GM19467 (cell line): ENCODE results near the gene ISCA1.
"Not testable (repeated sequence)": the region's sequence is repeated elsewhere in the genome, so short reads cannot be mapped to it uniquely, and the experiment has no call there.

Source experiments
- ATAC-seq: cut with Tn5 transposase; IDR thresholded peaks from one replicate; pipeline ENCODE4 v1.9.1; 2021; ENCODE audit warnings: mild to moderate bottlenecking, moderate library complexity; ENCODE audit not compliant: unreplicated experiment

Gene ISCA1

GRCh38 chr9:86282077-86282978 is at the start of gene ISCA1:
Gene ISCA1, minus strand, starts transcription at chr9:86282538. Its CDS starts 80 bp downstream, at chr9:86282458.
- peak; percentile 81 for ATAC-seq

GRCh38 chr9:86330186-86330585 is 47.8 kb upstream of the ISCA1 start:
- no peak for ATAC-seq

- no peak for ATAC-seq
Observed at GRCh38 chr9:86329649-86330048, 47.3 kb upstream of the ISCA1 start.

DNA sequence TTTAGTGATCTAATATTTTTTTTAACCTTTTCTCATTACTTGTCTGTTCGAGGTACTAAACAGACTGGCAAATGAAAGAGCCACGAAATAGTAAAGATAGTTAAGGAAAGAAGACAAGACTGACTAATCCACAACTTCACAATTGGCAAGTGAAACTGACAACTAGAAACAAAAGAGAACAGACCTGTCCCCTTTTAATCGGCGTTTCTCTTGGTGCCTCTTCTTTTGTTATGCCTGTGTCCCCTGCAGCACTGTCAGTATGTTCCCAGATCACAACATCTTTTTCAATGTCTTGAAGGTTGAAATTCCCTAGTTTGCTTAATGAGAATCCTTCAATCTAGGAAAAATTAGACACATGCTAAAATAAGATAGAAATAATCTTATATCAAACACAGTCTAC is 45.8 kb upstream of the ISCA1 start:
- ATAC-seq: no peak

DNA sequence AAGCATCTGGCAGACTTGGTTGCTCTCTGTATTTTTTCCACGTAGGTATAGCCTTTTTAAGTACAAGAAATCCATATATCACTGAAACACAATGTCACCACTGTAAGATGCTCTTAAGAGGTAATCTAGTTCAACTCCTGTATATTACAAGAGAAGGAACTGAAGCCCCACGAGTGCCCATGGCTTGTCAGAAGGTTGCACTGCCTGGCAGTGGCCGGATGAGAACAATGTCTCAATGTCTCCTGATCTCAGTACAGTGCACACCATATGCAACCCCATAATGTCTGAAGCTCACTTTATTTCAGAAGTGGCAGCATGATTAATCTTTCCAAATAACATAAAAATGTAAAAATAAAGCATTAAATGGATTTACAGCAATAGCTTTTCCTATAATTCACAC is 44.2 kb upstream of the ISCA1 start:
- no peak for ATAC-seq

GRCh38 chr9:86324901-86325300 is 42.6 kb upstream of the ISCA1 start:
- no peak for ATAC-seq

DNA sequence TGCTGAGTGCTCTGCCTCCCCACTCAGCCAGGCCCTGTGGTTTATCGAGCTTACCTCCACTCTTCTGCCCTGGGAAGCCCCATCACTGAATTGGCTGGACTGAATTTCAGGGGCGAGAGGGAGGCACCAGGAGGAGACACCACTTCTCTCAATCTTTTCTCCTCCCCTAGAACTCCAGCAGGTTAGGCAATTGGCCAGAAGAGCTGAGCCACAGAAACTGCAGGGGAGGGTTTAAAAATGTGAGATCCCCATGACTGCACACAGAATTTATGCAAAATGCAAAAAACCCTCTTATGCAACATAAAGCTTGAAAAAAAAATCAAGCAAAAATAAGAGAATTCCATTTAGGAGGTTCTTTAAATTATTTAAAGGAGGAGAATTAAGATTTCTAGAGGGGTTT is 42.0 kb upstream of the ISCA1 start:
- no peak for ATAC-seq

- no peak for ATAC-seq
Observed at GRCh38 chr9:86322973-86323644, 40.8 kb upstream of the ISCA1 start.

GRCh38 chr9:86321373-86321772 is 39.0 kb upstream of the ISCA1 start:
- no peak for ATAC-seq

- ATAC-seq: no peak
Observed at GRCh38 chr9:86318187-86318586, 35.8 kb upstream of the ISCA1 start.

DNA sequence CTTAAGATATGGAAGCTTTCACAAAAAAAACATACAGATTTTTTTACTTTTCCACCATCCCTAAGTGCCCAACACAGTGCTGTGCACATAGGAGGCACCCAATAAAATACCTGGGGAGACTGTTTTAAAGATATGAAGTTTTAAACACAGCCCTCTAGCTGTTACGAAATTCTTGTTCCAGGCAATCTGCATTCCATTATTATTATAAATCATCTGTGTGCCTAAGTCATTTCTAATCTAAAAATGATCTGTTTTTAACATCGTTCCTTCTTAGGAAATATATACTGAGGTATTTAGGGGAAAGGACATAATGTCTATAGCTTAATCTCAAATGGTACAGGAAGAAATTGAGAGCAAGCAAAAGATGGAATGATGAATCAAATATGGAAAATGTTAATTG is 32.7 kb upstream of the ISCA1 start:
- ATAC-seq: no peak

DNA sequence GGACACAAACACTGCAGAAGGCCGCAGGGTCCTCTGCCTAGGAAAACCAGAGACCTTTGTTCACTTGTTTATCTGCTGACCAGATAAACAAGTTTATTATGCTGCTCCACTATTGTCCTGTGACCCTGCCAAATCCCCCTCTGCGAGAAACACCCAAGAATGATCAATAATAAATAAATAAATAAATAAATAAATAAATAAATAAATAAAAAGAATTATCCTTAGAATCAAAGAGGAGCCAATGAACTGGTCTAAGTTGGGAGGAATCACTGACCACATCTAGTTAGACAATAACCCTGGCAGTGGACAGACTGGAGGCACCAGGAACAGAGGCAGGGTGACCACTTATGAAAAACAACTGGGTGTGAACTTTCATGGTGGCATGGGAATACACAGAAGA is 30.6 kb upstream of the ISCA1 start:
- ATAC-seq: not testable (repeated sequence)

DNA sequence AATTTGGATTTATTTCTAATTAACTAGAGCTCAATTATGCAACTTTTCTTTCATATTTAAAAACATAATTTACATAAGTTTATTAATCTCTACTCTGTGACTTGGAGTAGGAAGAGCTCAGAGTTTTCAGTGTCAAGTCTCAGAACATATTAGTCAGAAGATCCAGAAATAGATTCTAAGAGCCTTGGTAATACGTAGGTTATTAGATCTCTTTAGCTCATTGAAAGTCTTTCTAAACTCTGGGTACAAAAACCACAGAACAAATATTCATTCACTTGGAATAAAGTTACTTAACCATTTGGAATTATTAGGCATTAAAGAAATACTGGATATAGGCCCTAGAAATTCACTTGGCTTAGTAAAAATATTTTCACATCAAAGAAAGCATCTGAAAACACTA is 26.3 kb upstream of the ISCA1 start:
- no peak for ATAC-seq

DNA sequence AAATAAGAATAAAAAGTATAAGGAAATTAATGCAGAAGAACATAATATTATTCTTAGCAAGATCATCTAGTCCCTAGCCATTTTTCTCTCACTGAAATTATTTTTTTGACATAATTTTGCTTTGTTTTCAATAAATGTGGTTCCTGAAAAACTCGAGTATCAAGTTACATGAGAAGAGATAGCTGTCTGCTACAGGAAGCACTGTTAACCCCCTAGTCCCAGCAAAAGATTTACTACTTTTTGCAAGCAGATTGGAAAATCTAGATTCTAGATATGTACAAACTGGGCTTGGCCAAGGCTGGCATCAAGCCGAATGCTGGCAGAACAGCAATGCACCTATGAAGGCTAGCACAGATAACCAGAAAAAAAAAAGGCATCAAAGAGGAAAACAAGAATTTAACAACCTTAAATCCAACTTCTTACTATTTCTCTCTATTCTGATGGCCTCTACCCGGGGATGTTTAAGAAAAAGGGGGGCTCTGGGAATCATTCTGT is 21.9 kb upstream of the ISCA1 start:
- no peak for ATAC-seq

- ATAC-seq: no peak
Observed at GRCh38 chr9:86303316-86303975, 21.1 kb upstream of the ISCA1 start.

GRCh38 chr9:86301686-86302085 is 19.3 kb upstream of the ISCA1 start:
- no peak for ATAC-seq

DNA sequence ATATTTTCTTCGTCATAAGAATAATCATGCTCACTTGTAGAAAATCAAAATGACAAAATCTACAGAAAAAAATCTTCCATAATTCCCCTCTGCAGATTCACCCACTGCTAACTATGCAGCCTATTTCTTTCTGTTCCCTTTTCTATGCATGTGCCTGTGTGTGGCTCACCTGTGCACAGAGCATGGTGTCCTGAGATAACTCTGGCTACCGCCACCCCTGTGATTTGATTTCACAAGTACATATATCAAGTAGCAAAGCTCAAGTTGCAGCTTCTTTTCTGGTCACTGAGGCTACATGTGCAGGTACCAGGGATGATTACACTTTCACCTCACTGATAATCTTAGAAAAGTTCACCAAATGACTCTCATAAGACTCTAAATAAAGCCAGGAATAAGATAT is 18.4 kb upstream of the ISCA1 start:
- no peak for ATAC-seq

- ATAC-seq: no peak
Observed at GRCh38 chr9:86298873-86299272, 16.5 kb upstream of the ISCA1 start.

DNA sequence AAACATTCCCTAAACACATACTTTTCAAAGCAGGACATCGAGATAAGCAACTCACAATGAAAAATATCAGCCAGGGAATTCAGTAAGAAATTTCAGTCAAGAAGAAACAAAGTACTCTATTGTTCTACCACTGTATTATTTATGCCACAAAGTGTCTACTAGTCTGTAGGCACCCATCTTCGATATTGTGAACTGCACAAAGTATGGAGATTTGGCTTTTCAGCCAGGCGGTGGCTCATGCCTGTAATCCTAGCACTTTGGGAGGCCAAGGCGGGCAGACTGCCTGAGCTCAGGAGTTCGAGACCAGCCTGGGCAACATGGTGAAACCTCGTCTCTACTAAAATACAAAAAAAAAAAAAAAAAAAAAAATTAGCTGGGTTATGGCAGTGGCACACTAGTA is 8.0 kb upstream of the ISCA1 start:
- not testable (repeated sequence) for ATAC-seq

DNA sequence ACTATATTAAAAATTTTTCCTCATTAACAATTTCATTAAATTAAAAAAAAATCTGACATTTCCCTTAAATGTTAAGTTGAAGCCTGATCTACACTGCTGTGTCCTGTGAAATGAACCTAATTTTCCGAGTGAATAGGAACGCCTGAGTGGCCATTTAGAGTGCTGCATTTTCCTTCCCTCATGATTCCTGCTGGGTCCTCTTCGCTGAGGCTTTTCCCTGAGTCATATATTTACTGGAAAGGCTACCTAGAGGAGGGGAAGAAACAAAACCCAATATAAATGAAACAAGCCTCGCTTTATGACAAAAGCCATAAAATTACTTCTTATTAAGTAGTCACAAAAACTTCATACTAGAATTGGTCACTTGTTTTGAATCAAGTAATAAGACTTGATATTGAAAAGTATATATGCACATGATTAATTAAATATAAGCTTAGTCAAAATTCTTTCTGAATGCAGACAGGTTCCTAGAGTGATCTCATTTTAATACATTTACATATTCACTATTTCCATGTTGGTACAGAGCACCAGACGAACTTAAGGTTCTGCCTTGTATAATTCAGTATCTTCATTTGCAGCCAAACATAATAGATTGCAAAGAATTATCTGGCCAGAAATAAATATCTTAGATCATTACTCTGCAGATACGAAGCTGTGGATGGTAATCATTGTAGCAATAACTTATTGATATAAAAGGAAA is 6.3 kb upstream of the ISCA1 start:
- ATAC-seq: no peak

DNA sequence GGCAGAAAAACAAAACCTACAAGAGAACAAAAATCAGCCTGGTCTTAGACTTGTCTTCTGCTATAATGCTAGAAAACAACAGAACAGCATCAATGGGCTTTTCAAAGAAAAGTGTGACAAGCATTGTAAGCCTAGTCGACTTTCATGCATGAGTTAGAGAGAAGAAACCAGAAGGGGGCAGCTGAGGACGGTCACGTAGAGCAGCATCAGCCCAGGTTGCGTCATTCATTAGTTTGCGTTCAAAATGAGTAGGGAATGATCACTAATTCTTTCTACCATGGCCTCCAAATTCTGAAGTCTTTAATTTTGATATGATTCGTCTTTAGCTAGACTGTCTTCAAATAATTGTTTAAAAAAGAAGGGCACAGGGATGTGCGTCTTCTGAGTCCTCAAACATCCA is 4.7 kb upstream of the ISCA1 start:
- ATAC-seq: no peak
